ENCODE data around the gene CYP26B1. TPM values are rescaled to one million over a fixed set of nuclear protein-coding genes. Genes with fewer than 3 reads are reported as not detected.

CYP26B1 gene
- total RNA-seq, 4 donors from 2014 or later, result 1.9 to 8.3 (median 5.2) TPM

GRCh38 chr2:72082021-72082601 is 65.6 kb downstream of the CYP26B1 start:
- Histone ChIP-seq H3K36me3 (no peaks in the 10 kb centered on the region), H3K4me1 (no peaks in the 10 kb centered on the region)
- TF ChIP-seq CTCF (IDR thresholded peaks at IDR 0.05) (no peak), POLR2A (IDR thresholded peaks at IDR 0.05) (no peak)

GRCh38 chr2:72081451-72081850 is 66.2 kb downstream of the CYP26B1 start:
- Histone ChIP-seq H3K27me3 (no peaks in the 10 kb centered on the region), H3K4me3 (no peak overlapping the region), H3K27ac (no peak overlapping the region), H3K9me3 (peaks cover 0 to 1% (median 0%) of the 10 kb centered on the region in 4 donors), H3K4me1 (no peaks in the 10 kb centered on the region), H3K36me3 (no peaks in the 10 kb centered on the region)
- TF ChIP-seq CTCF (IDR thresholded peaks at IDR 0.05), result no peak
- TF ChIP-seq POLR2A (IDR thresholded peaks at IDR 0.05), result no peak
- no peak for DNase-seq

More at GRCh38 chr2:72082021-72082601, 65.6 kb downstream of the CYP26B1 start:
- peaks cover 0 to 3% (median 0%) of the 10 kb centered on the region in 4 donors for H3K9me3 ChIP-seq
- no peak overlapping the region for H3K4me3 ChIP-seq
- DNase-seq, result no peak
- H3K27ac ChIP-seq, result no peak overlapping the region
- no peaks in the 10 kb centered on the region for H3K27me3 ChIP-seq

GRCh38 chr2:72080286-72081145 is 67.1 kb downstream of the CYP26B1 start:
- no peak for DNase-seq
- no peaks in the 10 kb centered on the region for H3K36me3 ChIP-seq
- no peak for TF ChIP-seq POLR2A (IDR thresholded peaks at IDR 0.05)
- TF ChIP-seq CTCF (IDR thresholded peaks at IDR 0.05), result no peak
- H3K27me3 ChIP-seq, result no peaks in the 10 kb centered on the region
- no peaks in the 10 kb centered on the region for H3K4me1 ChIP-seq
- H3K9me3 ChIP-seq, result no peaks in the 10 kb centered on the region
- H3K27ac ChIP-seq, result no peak overlapping the region
- no peak overlapping the region for H3K4me3 ChIP-seq
